Stimulated activated CD4-positive, alpha-beta T cell treated with anti-CD3 and anti-CD28 coated beads, Interleukin-2, amount 100 ng/mL, for 24 hours (primary cell): Measurements from ENCODE around the gene PTPRG.

Experiments
- DNase-seq, 2 donors: peaks; one replicate each; pipeline ENCODE4 v3.0.0-alpha.2; 2020

The PTPRG gene

DNA sequence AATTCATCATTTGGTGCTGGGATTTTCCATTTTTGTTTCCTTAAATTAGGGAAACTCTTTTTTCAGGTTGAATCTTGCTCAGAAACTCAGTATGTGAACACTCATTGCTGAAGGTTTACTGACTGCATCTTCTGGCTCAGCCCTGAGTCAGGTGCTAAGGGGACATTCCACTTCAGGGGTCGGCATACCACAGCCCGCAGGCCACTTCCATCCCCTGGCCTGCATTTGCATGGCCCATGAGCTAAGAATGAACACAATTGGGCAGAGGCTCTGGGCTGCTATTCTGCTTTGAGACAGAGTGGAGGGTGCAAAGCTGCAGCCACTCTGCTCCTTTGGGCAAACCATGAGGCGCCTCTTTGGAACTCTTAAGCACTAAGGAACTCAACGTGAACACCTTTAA is 647.0 kb downstream of the PTPRG start:
- DNase-seq = no peak

DNA sequence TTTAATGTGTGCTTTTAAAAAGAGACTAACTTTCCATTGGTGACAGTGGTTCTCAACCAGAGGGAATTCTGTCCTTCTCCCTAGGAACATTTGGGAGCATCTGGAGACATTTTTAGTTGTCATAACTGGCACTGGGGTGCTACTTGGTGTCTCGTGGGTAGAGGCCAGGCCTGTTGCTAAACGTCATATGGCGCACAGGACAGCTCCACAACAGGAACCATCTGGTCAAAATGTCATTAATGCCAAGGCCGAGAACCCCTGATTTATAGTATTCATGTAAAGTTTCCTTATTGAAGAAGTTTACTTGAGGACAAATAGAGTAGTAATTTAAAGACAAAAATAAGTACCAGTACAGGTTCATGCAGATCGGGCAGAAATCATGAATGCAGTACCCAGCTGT is 647.7 kb downstream of the PTPRG start:
- DNase-seq = no peak

DNA sequence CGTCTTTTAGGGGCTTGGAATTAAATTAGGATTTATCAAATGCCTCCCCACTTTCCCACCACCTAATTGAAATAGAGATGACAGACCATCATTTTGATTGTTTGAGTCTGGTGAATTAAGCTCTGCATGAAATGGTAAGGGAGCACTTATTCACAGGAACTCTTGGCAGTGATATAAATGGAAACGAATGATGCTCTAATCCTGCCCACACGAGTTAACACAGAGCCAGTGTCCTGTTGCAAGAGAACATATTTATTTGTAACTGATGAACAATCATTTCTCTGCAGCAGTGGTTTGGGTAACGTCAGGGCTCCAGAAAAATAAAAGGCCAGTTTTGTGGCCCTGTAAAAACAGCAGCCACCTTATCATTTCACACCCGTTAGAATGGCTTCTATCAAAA is 648.6 kb downstream of the PTPRG start:
- no peak for DNase-seq

DNA sequence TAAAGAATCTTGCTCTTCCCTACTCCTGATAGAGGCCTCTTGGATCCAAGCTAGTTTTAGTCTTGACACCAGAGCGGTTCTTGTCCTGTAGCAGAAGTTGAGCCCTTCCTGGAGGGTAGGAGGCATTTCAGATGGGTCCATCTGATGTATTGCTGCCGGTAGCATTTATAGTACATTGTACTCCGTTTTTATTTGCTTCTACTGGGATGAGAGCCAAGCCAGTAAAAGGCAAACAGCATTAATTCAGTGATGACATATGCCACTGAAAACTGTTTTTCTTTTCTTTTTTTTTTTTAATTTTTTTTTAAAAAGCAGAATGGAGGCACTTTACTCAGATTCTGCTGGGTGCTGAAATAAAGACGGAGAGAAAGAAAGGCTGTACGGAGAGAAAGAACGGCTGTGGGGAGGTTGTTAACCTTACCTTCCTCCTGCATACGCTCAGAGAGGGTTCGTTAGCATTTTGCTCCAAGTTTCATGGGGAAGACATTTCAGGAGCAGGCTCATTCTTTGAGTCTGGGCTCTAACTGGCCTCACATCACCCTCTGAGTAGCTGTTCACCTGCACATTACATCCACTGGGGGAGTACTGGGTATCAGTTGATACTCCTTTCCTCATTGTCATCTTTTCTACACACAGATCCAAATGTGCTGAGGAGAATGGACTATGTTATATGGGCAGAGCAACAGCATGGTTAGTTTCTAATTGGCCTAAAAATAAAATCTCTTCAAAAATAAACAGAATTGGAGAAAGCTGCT is 650.5 kb downstream of the PTPRG start:
- no peak for DNase-seq

DNA sequence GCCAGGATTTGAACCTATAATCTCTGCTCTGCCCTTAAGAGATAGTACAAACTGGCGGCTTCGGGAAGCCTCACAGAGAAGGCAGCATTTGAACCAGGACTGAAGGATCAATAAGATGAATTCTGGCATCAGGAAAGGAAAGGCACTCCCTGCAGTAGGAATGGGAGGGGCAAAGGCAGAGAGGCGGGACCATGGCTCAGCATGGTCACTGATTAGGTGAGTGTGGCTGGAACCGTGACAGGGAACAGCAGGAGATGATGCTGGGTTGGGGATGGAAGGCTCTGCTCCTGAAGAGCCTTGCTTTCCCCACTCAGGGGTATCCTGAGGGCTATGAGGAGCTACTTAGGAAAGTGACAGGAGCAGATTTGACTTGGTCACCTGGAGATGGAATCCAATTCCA is 653.5 kb downstream of the PTPRG start:
- no peak for DNase-seq

DNA sequence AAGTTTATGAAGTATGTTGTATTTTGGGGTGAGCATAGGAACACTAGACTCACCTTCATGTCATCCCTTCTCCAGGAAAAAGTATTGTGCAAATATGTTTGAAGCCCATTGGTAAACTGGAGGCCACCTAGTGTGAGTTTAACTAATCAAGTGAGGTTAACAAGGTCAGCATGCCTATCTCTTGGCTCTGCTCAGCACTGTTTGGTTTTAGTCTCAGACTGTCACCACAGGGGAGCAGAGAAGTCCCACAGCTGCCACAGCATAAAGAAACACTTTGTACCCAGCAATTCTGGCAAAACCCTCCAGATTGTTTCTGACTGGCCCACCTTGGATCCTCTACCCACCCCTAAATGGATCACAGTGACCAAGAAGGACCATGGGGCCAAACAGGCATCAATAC is 659.2 kb downstream of the PTPRG start:
- DNase-seq = no peak

DNA sequence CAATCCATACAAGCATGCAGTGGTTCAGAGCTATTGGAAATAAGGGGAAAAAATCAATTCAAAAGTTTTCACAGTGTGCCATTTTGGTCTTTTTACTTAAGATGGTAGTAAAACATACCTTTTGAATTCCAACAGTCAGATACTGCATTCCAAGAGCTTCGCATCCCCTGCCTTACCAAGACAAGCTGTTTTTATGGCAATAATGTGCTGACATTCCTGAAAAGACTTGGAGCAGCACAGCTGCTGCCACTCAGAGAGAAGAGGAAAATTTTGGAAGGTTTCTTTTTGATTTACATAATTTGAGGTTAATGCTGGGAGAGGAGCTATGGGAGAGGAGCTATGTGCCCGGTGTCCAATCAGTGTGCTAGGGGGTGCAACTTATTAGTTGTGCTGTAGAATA is 663.7 kb downstream of the PTPRG start:
- no peak for DNase-seq

DNA sequence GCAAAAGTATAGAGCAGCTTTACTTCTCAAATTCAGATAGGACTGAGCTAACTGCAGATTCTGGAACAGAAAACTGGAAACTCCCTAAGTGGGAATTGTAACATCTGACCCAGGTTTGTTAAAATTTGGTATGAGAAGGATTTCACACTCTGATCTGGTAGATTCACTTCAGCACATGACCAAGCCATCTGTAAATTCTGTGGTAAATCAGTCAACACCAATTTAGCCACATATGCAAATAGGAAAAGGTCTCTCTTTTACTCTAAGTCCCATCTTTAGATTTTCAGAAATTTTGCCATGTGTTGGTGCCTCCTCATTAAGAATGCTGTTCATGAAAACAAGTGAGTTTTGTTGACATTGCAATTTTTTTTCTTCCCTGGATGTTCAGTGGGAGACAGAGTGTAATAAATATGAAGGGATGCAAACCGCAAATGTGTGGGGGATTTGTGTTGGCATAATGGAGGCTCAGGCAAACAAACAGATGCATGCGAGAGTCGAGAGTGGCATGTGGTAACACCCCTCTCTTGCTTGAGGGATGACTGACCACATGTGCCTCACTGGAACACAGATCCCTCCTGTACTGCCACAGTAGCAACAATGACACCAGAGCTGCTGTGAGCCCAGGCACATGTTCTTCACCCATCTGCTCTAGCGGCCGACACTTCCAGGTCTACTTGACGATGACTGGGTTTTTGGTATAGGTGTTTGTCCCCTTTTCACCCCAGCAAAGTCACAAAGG is 665.4 kb downstream of the PTPRG start:
- no peak for DNase-seq

DNA sequence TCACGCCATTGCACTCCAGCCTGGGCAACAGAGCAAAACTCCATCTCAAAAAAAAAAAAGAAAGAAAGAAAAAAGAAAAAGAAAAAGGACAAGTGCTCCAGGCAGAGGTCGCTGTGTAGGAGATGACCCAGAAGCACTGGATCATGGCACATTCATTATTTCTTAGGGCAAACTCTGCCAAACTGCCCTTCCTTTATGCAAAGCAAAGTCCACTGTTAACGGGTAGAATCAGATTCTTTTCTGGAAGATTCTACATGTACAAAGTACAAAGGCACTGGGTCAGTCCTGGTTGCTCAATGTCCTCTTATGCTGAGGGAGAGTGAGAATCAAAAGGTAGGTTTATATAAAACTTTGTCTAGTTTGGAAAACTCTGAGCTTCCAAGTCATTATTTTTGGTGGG is 667.1 kb downstream of the PTPRG start:
- DNase-seq = no peak

DNA sequence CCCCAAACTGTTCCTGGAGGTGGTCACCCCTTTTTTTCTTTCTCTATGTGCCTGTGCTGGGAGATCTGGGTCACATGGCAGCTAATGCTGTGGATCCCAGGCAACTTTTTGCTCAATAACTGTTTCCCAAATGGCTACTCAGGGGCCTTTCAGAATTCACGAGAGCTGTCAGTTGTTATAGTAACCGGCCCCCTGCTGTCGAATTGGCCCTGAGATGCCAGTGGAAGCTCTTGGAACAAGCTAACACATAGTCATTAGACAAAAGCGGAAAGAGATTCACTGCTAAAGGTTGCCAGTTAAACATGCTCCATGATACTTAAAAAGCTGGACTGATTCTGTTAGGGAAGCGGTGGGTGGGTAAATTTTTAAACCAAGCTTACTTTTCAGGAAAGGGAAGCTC is 667.8 kb downstream of the PTPRG start:
- no peak for DNase-seq

DNA sequence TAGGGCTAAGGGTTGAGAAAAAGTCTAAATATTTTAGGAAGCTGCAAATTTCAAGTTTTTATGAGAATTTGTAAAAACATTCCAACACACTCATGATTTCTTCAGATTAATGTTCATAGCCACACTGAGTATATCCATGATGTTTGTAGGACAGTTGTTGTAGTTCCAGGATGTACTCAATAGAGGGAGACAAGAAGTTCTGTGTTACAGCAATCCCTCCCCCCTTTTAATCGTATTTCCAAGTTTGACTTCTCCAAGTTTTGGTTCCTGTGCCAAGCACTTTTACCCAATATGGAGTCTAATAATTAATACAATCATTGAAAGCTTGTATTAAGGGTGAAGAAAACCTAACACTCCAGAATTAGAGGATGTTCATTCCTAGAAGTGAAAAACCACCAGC is 668.5 kb downstream of the PTPRG start:
- no peak for DNase-seq

DNA sequence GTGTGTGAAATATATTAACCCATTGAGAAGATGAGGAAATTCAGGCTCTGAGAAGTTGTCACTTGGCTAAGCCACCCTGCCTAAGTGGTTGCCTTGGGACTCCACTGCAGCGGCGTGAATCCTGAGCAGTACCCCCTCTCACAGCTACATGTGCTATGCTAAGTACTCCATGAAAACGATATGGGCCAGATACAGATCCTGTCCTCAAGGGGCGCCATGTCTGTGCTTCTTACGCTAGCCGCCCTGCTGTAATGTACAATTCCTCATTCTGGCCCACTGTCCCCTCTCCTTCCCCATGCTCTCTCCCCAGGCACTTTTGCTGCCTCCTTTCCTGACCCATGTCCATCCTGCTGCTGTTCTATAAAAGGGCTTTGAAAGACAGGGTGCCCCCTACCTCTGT is 671.7 kb downstream of the PTPRG start:
- DNase-seq = no peak

DNA sequence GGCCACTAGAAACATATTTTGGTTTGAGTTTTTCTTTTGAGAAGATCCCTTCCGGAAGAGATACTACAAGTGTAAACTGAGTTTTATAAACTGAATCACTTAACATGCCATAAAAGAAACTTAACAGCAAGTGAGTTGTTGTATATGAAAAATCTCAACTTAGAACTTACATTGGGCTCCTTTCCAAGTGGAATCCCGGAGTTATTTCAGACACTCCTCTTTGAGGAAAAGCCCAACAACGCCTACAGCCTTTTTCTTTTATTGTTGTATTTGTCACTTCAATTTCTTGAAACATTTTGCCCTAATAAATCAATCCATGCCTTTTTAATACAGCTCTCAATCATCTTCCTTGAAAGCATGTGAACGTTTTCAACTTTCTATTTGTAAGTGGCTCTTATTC is 674.6 kb downstream of the PTPRG start:
- DNase-seq = no peak

DNA sequence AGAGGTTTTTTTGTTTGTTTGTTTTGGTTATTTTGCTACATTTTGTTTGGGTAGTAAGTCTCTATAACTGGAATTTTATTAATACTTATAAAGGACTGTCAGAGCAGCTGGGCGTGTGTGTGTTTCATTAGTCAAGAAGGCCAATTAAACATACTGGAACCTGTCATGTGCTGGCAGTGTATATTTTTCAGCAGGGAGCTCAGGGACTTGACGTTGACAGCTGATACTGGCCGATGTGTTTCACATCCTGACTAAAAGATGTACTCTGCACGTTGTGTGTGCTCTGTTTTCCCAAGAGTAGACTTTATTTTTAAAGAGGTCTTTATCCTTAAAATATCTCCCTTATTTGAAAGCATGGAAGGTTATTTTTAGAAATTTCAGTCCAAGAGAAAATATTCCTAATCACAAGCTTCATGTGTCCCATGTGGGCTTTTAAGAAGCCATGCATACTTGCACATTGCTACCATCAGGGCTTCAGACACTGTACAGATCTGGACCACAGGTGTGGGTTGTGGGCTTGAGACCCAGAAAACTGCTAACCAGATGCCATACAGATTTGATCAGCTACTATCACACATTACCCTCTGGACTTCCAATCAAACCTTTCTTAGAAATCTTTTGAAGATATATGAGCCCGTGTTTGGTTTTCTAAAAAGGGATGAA is 676.0 kb downstream of the PTPRG start:
- DNase-seq = no peak

DNA sequence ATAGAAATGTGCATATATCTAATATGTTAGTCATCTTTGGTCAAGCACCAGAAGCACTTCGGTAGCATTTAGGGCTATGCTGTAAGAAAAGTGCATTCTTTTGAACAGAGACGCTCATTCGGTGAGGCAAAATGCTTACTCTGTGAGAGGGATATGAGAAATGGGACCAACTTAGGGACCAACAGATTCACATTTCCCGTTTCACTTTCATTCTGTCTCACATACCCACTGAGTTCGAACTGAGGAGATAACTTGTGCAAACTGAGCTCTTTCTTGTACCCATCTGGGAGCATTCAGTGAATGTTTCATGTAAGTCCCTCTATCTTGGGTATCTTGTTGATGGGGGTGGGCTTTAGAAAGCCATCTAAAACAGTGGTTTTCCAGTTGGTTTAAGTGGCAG is 676.6 kb downstream of the PTPRG start:
- DNase-seq = no peak

DNA sequence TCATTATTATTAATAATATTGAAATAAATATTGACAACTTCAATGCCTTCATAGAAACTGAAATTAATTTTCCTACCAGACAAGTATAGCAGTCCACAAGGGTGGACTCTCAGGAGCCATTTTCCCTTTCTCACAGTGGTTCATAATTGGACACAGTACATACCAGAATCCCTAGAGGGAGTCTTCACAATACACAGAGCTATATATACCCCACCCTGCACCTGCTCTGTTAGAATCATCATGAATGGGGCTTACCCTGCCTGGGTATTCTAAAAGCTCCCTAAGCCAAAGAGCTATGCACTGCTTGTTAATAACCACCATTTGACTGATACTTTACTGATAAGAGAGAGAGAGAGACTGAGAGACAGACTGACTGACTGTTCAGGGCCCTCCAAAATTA is 677.1 kb downstream of the PTPRG start:
- no peak for DNase-seq

DNA sequence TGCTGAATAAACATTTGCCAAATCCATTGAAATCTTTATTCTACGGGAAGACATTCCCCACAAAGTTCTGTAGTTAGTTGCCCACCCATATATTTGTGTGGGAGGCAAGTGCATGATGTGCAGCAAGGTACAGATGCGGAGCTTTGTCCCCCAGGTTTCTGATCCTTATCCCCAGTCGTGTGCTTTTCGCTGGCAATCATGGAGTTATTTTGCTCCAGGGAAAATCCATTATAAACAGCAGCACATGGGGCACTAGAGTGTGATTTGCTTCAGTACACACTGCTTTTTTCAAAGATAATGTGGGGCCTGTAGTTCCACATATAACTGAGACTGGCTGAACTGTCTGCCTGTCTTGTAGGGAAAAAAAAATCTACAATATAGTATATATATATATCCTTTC is 679.9 kb downstream of the PTPRG start:
- no peak for DNase-seq

DNA sequence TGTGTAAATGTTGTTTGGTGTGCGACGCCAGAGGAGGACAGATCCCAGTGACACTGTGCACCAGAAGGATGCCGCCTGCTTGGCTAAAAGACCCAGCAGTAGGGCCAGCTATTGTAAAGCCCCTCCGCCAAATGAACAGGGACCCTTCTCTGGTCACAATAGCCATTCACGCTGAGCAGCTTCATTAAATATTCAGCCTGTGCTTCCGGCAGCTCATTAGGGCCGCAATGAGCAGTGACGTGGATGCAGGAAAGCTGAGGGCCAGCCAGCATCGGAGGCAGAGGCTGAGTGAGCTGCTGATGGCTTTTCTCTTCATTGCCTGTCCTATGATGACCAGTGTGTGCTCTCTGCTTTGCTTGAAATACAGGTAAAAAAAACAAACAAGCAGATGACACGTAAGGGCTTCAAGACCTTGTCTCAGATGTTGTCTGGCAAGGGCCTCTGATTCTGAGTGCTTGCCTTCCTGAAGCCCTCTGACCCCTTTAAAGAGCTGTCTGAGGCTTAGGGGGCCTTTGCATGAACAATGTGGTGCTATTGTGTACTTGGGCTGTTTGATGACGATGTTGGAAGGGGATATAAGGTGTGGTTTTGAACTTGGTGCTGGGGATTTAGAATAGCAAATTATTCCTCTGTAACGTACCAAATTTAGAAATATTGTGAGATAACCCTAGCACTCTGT is 681.6 kb downstream of the PTPRG start:
- no peak for DNase-seq

DNA sequence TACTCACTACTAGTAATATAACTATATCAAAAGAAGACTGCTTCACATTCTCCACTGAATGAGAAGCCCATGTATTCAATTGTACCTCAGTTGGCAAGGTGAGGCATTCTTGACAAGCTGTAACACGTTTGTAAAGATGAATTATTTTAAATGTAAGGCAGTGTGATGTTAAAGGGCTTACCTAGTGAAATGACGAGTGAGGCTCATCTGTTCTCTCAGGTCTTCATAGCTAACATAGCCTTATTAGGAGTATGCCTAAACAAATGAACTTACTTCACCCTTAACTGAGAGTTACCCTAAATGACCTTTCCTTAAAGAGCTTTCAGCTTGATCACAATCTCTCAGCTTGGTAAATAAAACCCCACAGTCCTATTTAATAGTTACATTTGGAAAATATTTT is 684.7 kb downstream of the PTPRG start:
- no peak for DNase-seq

DNA sequence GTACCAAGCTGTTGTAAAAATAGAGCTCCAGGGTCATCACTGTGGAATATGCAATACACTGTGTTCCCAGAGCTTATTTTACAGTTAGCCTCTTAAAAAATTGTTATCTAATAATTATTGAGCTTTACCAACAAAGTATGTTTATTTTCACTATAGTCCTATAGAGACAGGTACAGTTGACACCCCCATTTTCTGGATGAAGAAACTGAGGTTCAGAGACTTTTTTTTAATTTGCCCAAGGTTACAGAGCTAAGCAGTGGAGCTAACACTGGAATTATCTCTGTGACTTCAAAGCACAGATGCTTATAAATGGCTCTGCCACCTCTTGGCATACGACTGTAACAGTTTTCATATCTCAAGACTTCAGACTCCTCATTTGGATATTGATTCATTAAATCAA is 685.6 kb downstream of the PTPRG start:
- DNase-seq = no peak

DNA sequence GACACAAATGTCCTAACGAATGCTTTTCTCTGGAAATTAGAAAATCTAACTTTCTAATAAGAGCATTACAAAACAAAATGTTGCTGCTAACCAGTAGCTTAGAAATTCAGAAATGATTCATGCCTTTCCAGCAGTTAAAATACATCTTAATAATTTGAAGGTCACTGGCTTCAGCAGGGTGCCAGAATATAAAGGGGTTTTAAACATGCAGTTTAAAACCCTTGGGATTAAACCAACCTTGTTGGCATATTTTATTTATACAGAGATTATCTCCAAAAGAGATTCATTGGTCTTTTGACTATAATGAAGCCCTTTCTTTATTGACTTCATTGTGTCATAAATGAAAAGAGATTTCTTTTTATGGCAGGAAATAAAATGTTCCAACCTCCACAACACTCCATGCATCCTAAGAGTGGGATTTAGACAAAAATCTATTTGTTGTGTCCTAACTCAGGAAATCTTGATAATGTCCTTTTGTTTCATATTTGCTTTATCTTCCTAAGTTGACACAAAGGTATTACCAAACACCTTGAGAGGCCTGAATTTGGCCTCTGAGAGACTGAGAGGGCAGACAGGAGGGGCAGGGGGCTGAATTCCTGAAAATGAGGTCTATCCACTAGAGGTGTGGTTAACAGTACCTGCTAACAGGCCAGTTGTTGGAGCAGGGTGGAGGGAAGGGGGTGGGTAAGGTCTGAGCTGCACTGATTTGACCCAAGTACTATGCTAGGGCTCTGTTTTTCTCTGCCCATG is 687.5 kb downstream of the PTPRG start:
- DNase-seq = no peak

DNA sequence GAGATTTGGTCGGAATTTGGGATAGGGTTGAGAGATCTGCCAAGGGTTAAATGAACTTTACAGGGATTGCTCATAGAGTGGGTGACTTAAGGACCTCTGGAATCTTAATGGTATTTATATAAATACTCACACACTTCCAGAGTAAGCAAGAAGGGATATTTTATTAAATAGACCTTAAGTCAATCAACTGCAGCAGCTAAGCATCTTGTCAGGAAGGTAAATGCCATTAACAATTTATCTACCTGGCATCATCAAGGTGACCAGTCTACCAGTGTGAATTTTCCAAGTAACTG is 688.1 kb downstream of the PTPRG start:
- no peak for DNase-seq

DNA sequence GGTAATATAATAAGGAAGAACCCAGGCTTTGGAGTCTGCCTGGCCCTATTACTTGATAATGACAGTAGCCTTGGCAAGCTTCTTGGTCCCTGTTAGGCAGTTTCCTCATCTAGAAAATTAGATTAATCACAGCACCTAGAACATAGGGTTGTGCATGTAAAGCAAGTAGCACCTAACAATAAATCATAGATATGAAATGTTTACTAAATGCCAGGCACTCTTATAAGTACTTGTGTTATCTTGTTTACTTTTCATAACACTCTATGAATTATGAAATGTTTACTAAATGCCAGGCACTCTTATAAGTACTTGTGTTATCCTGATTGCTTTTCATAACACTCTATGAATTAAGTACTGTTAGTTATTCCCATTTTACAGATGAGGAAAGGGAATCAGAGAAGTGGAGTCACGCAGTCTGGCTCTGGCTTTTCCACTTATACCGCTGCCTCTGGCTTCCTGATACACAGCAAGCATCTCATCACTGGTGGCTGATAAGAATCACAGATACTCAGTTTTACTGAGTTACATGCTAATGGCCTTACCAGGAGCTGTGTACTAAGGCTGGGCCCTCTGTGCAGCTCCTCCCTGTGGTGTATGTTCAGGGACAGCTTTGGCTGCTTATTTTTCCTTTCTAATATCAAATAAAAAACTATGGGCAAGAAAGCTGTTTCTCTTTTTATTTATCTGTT is 688.6 kb downstream of the PTPRG start:
- no peak for DNase-seq
